ENCODE measurements around the gene ATP1B1. TPM values are rescaled to one million over a fixed set of nuclear protein-coding genes. Genes with fewer than 3 reads are reported as not detected.

Gene ATP1B1
- total and polyA plus RNA-seq, 9 of the 15 experiments (the other 6 are each of a cell fraction or from before 2014, with no cell fraction given): 0.76 to 3.0 (median 1.7) TPM

GRCh38 chr1:169086603-169087455, 19.7 kb upstream of the ATP1B1 start (continued):
- TF ChIP-seq PBX2 (CRISPR knock-in tag; IDR thresholded peaks at IDR 0.05; ENCODE audit: low read depth): no peak
- TF ChIP-seq PBX2 (tag; conservative IDR thresholded peaks at IDR 0.05; ENCODE audit: low read depth): 0 out of 2 replicates have a peak, but pooled peaks have one; percentile 26
- TF ChIP-seq ZNF146 (CRISPR knock-in tag; IDR thresholded peaks at IDR 0.05; ENCODE audit: unreplicated experiment): no peak
- TF ChIP-seq, protein P1, sequence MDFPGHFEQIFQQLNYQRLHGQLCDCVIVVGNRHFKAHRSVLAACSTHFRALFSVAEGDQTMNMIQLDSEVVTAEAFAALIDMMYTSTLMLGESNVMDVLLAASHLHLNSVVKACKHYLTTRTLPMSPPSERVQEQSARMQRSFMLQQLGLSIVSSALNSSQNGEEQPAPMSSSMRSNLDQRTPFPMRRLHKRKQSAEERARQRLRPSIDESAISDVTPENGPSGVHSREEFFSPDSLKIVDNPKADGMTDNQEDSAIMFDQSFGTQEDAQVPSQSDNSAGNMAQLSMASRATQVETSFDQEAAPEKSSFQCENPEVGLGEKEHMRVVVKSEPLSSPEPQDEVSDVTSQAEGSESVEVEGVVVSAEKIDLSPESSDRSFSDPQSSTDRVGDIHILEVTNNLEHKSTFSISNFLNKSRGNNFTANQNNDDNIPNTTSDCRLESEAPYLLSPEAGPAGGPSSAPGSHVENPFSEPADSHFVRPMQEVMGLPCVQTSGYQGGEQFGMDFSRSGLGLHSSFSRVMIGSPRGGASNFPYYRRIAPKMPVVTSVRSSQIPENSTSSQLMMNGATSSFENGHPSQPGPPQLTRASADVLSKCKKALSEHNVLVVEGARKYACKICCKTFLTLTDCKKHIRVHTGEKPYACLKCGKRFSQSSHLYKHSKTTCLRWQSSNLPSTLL (IDR thresholded peaks at IDR 0.05): no peak
- TF ChIP-seq ZKSCAN8 (CRISPR knock-in tag; IDR thresholded peaks at IDR 0.05): no peak
- TF ChIP-seq GTF2E2 (tag; IDR thresholded peaks at IDR 0.05): no peak
- TF ChIP-seq ZNF512 (tag; IDR thresholded peaks at IDR 0.05): peak; percentile 76
- TF ChIP-seq, protein P2, sequence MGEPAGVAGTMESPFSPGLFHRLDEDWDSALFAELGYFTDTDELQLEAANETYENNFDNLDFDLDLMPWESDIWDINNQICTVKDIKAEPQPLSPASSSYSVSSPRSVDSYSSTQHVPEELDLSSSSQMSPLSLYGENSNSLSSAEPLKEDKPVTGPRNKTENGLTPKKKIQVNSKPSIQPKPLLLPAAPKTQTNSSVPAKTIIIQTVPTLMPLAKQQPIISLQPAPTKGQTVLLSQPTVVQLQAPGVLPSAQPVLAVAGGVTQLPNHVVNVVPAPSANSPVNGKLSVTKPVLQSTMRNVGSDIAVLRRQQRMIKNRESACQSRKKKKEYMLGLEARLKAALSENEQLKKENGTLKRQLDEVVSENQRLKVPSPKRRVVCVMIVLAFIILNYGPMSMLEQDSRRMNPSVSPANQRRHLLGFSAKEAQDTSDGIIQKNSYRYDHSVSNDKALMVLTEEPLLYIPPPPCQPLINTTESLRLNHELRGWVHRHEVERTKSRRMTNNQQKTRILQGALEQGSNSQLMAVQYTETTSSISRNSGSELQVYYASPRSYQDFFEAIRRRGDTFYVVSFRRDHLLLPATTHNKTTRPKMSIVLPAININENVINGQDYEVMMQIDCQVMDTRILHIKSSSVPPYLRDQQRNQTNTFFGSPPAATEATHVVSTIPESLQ (CRISPR knock-in tag; IDR thresholded peaks at IDR 0.05): no peak
- no peak for TF ChIP-seq L3MBTL2 (IDR thresholded peaks at IDR 0.05)
- no peak for TF ChIP-seq YY1 (IDR thresholded peaks at IDR 0.05; ENCODE audit: borderline replicate concordance in 1 of 3, control insufficient read depth in 1 of 3, extremely low read depth in 1 of 3, insufficient read depth in 3 of 3, insufficient read length in 1 of 3, insufficient replicate concordance in 2 of 3, low read depth in 1 of 3, low read length in 2 of 3)
